ENCODE measurements around the gene ZNF454.

- no peak for TF ChIP-seq CTCF (conservative IDR thresholded peaks at IDR 0.05; ENCODE audit: low read length)
- TF ChIP-seq EZH2phosphoT487 (IDR thresholded peaks at IDR 0.05; ENCODE audit: borderline replicate concordance, low read depth, low read length) = no peak
Observed at GRCh38 chr5:178997191-178997590, 56.2 kb downstream of the ZNF454 start.
